ENCODE results near the gene UNC79.

GRCh38 chr14:93564918-93565317, 134.2 kb downstream of the UNC79 start:
- no peak for TF ChIP-seq CTCF (IDR thresholded peaks at IDR 0.05; ENCODE audit: insufficient read depth, low read length, poor library complexity, severe bottlenecking)
- TF ChIP-seq EZH2phosphoT487 (conservative IDR thresholded peaks at IDR 0.05; ENCODE audit: low read length): no peak
